ENCODE results near the gene RND1. TPM values are rescaled to one million over a fixed set of nuclear protein-coding genes. Genes with fewer than 3 reads are reported as not detected.
"Not testable (repeated sequence)": the region's sequence is repeated elsewhere in the genome, so short reads cannot be mapped to it uniquely, and the experiment has no call there.

RND1 gene
- total RNA-seq, 4 donors from 2014 or later = 0.88 to 22.1 TPM; not detected in 2

DNA sequence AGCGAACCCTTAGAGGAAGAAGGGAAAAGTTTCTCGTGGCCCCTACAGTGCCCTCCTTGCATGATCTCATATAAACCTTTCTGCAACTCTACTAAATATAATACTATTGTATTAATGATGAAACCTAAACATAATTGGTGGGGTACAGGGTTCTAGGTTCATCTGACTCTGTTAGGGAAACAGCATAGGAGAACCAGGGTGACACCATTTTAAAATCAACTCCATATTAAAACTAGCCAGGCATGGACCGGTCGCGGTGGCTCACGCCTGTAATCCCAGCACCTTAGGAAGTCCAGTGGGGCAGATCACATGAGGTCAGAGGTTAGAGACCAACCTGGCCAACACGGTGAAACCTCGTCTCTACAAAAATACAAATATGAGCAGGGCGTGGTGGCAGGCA, 15.0 kb upstream of the RND1 start:
- no peak for DNase-seq
- no peaks in the 10 kb centered on the region for H3K9me3 ChIP-seq
- no peaks in the 10 kb centered on the region for H3K36me3 ChIP-seq
- no peaks in the 10 kb centered on the region for H3K4me1 ChIP-seq
- no peak overlapping the region for H3K27ac ChIP-seq
- no peak for TF ChIP-seq CTCF (IDR thresholded peaks at IDR 0.05)
- TF ChIP-seq POLR2A (IDR thresholded peaks at IDR 0.05) = no peak
- intact Hi-C loops (cut with DNase I; ENCODE audit: low total_unique reads) = no loop called here
- H3K4me3 ChIP-seq = no peak overlapping the region
- H3K27me3 ChIP-seq = no peaks in the 10 kb centered on the region

DNA sequence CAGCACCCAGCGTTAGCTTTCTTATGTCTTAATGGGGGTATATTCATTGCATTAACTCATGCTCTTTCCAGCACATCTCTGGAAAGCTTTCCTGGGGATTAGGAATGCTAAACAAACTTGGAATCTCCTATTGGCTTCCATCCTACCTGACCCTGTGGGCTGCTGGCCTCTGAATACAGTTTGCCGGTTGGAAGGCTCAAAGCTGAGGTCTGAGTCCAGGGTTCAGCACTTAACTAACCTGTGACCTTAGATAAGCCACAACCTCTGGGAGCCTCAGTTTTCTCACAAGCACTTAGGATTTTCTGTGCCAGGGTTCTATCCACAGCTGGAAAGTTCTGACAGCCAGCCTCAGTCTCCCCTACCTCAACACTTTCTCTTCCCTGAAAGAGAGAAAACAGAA, 12.9 kb upstream of the RND1 start:
- no peaks in the 10 kb centered on the region for H3K36me3 ChIP-seq
- intact Hi-C loops (cut with DNase I; ENCODE audit: low total_unique reads) = no loop called here
- TF ChIP-seq POLR2A (IDR thresholded peaks at IDR 0.05) = no peak
- no peak for TF ChIP-seq CTCF (IDR thresholded peaks at IDR 0.05)
- no peak for DNase-seq
- H3K9me3 ChIP-seq = no peaks in the 10 kb centered on the region
- H3K27me3 ChIP-seq = no peaks in the 10 kb centered on the region
- H3K4me1 ChIP-seq = no peaks in the 10 kb centered on the region
- no peak overlapping the region for H3K4me3 ChIP-seq
- no peak overlapping the region for H3K27ac ChIP-seq

- TF ChIP-seq POLR2A (IDR thresholded peaks at IDR 0.05) = no peak
- TF ChIP-seq CTCF (IDR thresholded peaks at IDR 0.05) = no peak
- Histone ChIP-seq H3K9me3 (no peaks in the 10 kb centered on the region), H3K36me3 (no peaks in the 10 kb centered on the region), H3K27me3 (no peaks in the 10 kb centered on the region), H3K27ac (no peak overlapping the region), H3K4me3 (no peak overlapping the region), H3K4me1 (no peaks in the 10 kb centered on the region)
- DNase-seq = no peak
- intact Hi-C loops (cut with DNase I; ENCODE audit: low total_unique reads) = no loop called here
Measured at GRCh38 chr12:48875944-48876515, 10.4 kb upstream of the RND1 start.

DNA sequence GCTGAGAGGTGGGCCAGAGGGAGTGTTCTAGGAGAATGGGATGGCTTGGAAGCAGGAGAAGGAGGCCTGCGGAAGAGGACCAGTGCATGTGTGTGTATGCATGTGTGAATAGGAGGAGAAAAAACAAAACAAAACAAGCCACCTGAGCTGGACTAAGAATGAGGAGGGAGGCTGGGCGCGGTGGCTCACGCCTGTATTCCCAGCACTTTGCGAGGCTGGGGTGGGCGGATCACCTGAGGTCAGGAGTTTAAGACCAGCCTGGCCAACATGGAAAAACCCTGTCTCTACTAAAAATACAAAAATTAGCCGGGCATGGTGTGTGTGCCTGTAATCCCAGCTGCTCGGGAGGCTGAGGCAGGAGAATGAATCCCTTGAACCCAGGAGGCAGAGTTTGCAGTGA, 7.9 kb upstream of the RND1 start:
- DNase-seq; H3K4me1 ChIP-seq; intact Hi-C loops (cut with DNase I; ENCODE audit: low total_unique reads); H3K36me3 ChIP-seq; H3K27ac ChIP-seq; H3K9me3 ChIP-seq; H3K27me3 ChIP-seq; H3K4me3 ChIP-seq: not testable (repeated sequence)

GRCh38 chr12:48873096-48873495, 7.4 kb upstream of the RND1 start:
- TF ChIP-seq POLR2A (IDR thresholded peaks at IDR 0.05) (no peak), CTCF (IDR thresholded peaks at IDR 0.05) (no peak)
- H3K27ac ChIP-seq = no peak overlapping the region

GRCh38 chr12:48869191-48869590, 3.5 kb upstream of the RND1 start:
- intact Hi-C loops (cut with DNase I; ENCODE audit: low total_unique reads) = no loop called here
- no peak for DNase-seq
- no peak overlapping the region for H3K27ac ChIP-seq
- H3K36me3 ChIP-seq = no peaks in the 10 kb centered on the region
- no peak overlapping the region for H3K4me3 ChIP-seq
- H3K9me3 ChIP-seq = no peaks in the 10 kb centered on the region
- H3K27me3 ChIP-seq = no peaks in the 10 kb centered on the region
- TF ChIP-seq POLR2A (IDR thresholded peaks at IDR 0.05) (no peak), CTCF (IDR thresholded peaks at IDR 0.05) (no peak)
- no peaks in the 10 kb centered on the region for H3K4me1 ChIP-seq

More at GRCh38 chr12:48873096-48873495, 7.4 kb upstream of the RND1 start:
- no peak overlapping the region for H3K4me3 ChIP-seq
- H3K9me3 ChIP-seq = no peaks in the 10 kb centered on the region
- no peaks in the 10 kb centered on the region for H3K27me3 ChIP-seq
- no peaks in the 10 kb centered on the region for H3K36me3 ChIP-seq
- H3K4me1 ChIP-seq = no peaks in the 10 kb centered on the region
- intact Hi-C loops (cut with DNase I; ENCODE audit: low total_unique reads) = no loop called here
- no peak for DNase-seq
